ENCODE data around the gene RNF157.

Gene RNF157
- 9.2 to 89.1 (median 20.8) reads per million in 9 experiments for total RNA-seq

DNA sequence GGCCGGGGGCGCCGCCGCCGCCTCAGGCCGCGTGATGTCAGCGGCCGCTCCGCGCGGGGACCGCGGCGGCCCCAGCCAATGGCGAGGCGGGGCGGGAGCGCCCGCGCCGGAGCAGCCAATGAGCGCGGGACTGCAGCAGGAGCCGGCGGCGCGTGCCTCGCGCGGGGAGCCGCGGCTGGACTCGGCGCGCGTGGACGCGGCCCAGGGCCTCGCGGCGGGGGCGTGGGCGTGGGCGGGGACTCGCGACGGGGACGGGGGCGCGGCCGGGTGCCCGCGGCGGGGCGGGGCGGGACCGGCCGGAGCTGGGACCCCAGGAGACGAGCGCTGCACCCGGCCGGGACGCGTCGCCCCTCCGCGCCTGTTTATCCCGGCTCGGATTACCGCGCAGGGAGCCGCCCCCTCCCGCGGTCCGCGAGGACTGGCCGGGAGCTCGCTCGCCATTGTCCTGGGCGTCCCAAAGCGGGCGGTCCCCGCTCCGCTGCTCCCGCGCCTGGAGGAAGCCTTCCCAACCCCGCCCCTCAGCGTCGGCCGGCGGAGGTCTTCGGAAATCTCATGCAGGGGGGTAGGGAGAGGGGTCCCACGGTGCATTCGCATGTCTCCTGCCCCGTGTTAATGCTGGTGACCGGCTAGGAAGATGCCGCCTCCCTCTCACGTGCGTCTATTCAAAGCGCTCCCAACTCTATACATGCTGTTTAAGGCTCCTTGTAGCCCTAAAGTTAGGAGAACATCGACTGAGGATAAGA is at the start of gene RNF157:
Gene RNF157, minus strand, starts transcription at position 33 of the 743 bp plus-strand sequence. CDS start 253 bp downstream, outside the sequence.
- DNase-seq (peak; percentile 46 to 64 (median 56)), ATAC-seq (replicated peaks) (peak; percentile 89)
- Mint-ChIP-seq H3K9me3 (no peaks in the 10 kb centered on the region), H3K27me3 (no peaks in the 10 kb centered on the region), H3K36me3 (ENCODE audit: insufficient read depth) (peaks cover 14% of the 10 kb centered on the region), H3K4me3 (peak within 1 kb of the TSS; percentile 90 to 91), H3K4me1 (ENCODE audit: low read depth in 2 of 2) (peaks cover 13 to 20% of the 10 kb centered on the region in 2 donors), H3K27ac (peak within 1 kb of the TSS; percentile 83 to 85)

DNA sequence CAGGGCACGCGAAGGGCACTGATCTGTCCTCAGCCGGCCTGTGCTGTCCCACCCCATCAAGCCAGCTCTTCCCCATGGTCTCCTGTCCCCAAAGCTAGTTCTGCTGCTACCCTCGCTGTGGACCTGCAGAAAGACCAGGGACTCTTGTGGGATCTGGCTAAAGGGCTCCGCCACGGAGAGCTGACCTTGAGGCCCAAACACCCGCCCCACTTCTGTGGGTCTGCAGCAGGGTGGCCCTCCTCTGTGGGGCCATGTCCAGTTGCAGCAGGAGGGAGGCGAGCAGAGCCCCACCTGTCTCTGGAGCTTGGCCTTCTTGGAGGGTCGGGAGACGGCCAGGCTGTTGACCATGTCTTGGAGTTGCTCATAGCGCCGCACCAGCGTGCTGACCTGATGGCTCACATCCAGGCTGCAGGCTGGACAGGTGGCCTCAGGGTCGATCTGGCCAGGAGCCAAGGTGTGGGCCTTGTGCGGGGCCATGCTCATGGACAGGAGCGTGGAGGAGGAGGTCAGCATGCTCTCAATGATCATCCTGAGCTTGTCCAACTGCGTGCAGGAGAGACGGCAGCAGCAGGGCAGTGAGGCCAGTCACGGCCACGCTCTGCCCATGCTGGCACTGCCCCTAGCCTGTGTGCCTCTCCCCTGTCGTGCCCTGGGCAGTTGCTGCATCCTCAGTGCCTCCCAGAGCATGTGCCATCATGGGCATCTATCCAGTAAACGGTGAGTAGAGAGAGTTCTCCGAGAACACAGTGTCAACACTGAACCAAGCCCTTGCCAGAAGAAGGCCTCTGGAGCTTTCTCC is 41.5 kb upstream of the RNF157 start:
- Mint-ChIP-seq H3K27ac (no peak overlapping the region), H3K27me3 (no peaks in the 10 kb centered on the region), H3K4me3 (no peak overlapping the region), H3K9me3 (no peaks in the 10 kb centered on the region), H3K36me3 (ENCODE audit: insufficient read depth) (peaks cover 8% of the 10 kb centered on the region), H3K4me1 (ENCODE audit: low read depth in 2 of 2) (peaks cover 0 to 2% of the 10 kb centered on the region in 2 donors)
- ATAC-seq (replicated peaks) (no peak), DNase-seq (no peak)

DNA sequence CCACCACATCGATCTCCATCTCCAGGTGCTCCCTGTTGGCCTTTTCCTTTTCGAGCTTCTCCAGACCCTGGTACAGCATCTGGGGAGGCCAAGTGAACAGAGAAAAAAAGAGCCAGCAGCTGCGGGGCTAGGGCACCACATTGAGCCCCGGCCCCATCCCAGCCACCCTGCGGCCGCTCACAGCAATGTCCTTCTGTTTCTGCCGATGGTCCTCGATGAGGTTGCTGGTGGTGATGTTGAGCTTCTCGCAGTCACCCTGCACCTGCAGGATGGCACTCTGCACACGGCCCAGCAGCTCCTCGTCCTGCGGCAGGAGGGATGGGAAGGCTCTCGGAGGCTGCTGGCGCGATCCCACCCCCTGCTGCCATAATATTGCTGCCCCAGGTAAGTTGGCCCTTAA is 40.4 kb upstream of the RNF157 start:
- H3K27me3 Mint-ChIP-seq: no peaks in the 10 kb centered on the region
- no peak overlapping the region for H3K27ac Mint-ChIP-seq
- peaks cover 10% of the 10 kb centered on the region for H3K36me3 Mint-ChIP-seq (ENCODE audit: insufficient read depth)

GRCh38 chr17:76279742-76280287 is 39.5 kb upstream of the RNF157 start:
- Mint-ChIP-seq H3K27ac (no peak overlapping the region), H3K36me3 (ENCODE audit: insufficient read depth) (peaks cover 16% of the 10 kb centered on the region), H3K4me1 (ENCODE audit: low read depth in 2 of 2) (peaks cover 0 to 3% of the 10 kb centered on the region in 2 donors), H3K27me3 (no peaks in the 10 kb centered on the region), H3K4me3 (no peak overlapping the region), H3K9me3 (no peaks in the 10 kb centered on the region)
- ATAC-seq (replicated peaks): no peak
- no peak for DNase-seq

More for the DNA sequence above, 40.4 kb upstream of the RNF157 start:
- H3K9me3 Mint-ChIP-seq: no peaks in the 10 kb centered on the region
- no peak overlapping the region for H3K4me3 Mint-ChIP-seq
- no peak for ATAC-seq (replicated peaks)
- no peak for DNase-seq
- peaks cover 0 to 2% of the 10 kb centered on the region in 2 donors for H3K4me1 Mint-ChIP-seq (ENCODE audit: low read depth in 2 of 2)

GRCh38 chr17:76278952-76279741 is 38.9 kb upstream of the RNF157 start:
- Mint-ChIP-seq H3K27me3 (no peaks in the 10 kb centered on the region), H3K4me3 (no peak overlapping the region), H3K27ac (no peak overlapping the region), H3K36me3 (ENCODE audit: insufficient read depth) (peaks cover 16% of the 10 kb centered on the region), H3K4me1 (ENCODE audit: low read depth in 2 of 2) (peaks cover 0 to 5% of the 10 kb centered on the region in 2 donors), H3K9me3 (no peaks in the 10 kb centered on the region)
- peak; percentile 83 to 85 (median 84) for DNase-seq
- ATAC-seq (replicated peaks): peak; percentile 93

DNA sequence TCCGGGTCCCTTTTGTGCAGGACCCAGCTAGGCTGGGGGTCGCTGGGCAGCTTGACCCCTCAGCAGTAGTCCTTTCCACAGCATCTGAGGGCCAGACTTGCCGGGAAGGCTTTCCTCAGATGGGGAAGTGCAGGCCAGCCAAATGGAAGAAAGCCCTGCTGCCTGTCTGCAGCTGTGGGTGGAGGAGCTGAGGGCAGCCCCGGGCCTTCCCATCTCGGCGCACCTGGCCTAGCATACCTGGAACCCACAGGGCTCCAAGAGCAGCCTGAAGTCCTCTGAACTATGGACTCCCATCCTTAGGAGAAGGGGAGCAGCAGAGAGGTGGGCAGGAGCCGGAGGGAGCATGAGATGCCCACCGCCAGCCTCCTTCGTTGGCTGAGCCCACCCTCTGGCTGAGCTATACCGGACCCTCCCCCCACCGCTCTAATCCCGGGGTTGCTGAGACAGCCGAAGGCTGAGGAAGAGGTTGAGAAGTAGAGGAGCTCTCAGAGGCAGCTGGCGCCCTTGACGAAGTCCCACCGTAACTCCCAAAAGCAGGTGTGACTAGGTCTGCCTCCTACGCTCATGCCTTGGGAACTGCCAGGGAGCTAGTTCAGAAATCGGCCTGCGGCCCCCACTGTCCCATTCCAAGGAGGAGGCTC is 38.1 kb upstream of the RNF157 start:
- Mint-ChIP-seq H3K4me1 (ENCODE audit: low read depth in 2 of 2) (peaks cover 0 to 8% of the 10 kb centered on the region in 2 donors), H3K27me3 (no peaks in the 10 kb centered on the region), H3K36me3 (ENCODE audit: insufficient read depth) (peaks cover 19% of the 10 kb centered on the region), H3K27ac (peak overlapping the region in 1 of 2 donors; percentile 0), H3K9me3 (no peaks in the 10 kb centered on the region), H3K4me3 (no peak overlapping the region)
- no peak for DNase-seq
- ATAC-seq (replicated peaks): no peak

GRCh38 chr17:76277300-76278267 is 37.3 kb upstream of the RNF157 start:
- no peaks in the 10 kb centered on the region for H3K27me3 Mint-ChIP-seq
- H3K36me3 Mint-ChIP-seq (ENCODE audit: insufficient read depth): peaks cover 27% of the 10 kb centered on the region
- ATAC-seq (replicated peaks) (no peak), DNase-seq (no peak)
- peaks cover 0 to 16% of the 10 kb centered on the region in 2 donors for H3K4me1 Mint-ChIP-seq (ENCODE audit: low read depth in 2 of 2)
- no peak overlapping the region for H3K4me3 Mint-ChIP-seq
- peak overlapping the region in 1 of 2 donors; percentile 69 for H3K27ac Mint-ChIP-seq
- H3K9me3 Mint-ChIP-seq: no peaks in the 10 kb centered on the region

DNA sequence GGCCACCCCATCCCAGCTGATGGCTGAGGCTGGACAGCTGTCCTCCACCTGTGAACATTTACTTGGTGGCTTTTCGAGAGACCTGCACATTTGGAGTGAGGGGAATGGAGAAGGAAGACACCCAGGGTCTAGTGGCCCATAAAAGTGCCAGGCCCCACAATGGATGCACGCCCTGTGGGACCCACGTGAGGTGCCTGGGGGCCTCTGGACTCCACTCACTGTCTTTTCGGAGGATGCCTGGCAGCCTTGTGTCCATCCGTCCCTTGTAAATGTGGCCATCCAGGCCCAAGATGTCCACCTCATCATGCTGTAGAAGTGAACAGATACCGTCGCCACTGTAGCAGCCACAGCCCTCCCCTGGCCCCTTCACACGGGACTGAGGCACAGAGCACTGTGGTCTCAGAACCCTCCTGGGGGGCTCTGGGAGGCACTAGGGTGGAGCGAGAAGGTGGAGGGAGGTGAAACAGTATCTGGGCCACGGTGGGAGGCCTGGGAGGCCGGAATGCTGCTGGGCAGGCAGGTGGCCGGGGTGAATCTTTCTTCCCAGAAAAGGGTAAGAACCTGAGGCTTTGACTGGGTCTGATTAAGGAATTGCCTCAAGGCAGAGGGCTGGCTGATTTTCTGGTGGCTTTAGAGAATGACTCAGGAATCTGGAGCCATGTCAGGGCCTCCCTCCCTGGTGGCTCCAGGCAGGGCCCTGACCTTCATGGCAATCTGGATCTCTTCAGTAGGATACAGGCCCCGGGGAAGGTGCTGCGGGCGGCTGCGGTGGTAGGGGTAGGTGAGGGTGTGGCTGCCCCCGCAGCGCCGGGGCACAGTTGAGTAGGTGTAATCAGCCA is 36.4 kb upstream of the RNF157 start:
- Mint-ChIP-seq H3K9me3 (no peaks in the 10 kb centered on the region), H3K4me1 (ENCODE audit: low read depth in 2 of 2) (peaks cover 5 to 22% of the 10 kb centered on the region in 2 donors), H3K36me3 (ENCODE audit: insufficient read depth) (peaks cover 36% of the 10 kb centered on the region), H3K4me3 (no peak overlapping the region), H3K27ac (peak overlapping the region; percentile 55 to 69), H3K27me3 (no peaks in the 10 kb centered on the region)
- ATAC-seq (replicated peaks) (no peak), DNase-seq (no peak)

DNA sequence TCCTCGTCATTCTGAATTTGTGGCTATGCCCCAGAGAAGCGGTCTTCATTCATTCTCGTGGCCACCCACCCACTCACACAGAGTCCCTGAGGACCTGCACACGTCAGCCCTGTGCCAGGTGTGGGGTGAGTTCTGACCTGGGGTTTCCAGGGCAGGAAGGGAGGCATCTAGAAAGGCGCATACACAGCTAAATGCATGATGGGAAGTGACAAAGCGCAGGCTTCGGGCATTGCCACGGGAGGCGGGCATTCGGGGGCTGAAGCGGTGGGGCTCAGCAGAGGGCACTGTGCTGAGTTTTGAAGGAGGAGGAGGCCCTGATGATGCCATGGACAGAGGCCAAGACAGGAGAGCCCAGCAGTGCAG is 35.8 kb upstream of the RNF157 start:
- Mint-ChIP-seq H3K27me3 (no peaks in the 10 kb centered on the region), H3K36me3 (ENCODE audit: insufficient read depth) (peaks cover 43% of the 10 kb centered on the region), H3K27ac (no peak overlapping the region), H3K4me3 (no peak overlapping the region), H3K9me3 (no peaks in the 10 kb centered on the region), H3K4me1 (ENCODE audit: low read depth in 2 of 2) (peaks cover 11 to 24% of the 10 kb centered on the region in 2 donors)
- no peak for DNase-seq
- no peak for ATAC-seq (replicated peaks)

GRCh38 chr17:76275382-76276068 is 35.2 kb upstream of the RNF157 start:
- ATAC-seq (replicated peaks): no peak

More at GRCh38 chr17:76275382-76276068, 35.2 kb upstream of the RNF157 start:
- Mint-ChIP-seq H3K4me3 (no peak overlapping the region), H3K27me3 (no peaks in the 10 kb centered on the region), H3K4me1 (ENCODE audit: low read depth in 2 of 2) (peaks cover 16 to 26% of the 10 kb centered on the region in 2 donors), H3K27ac (no peak overlapping the region), H3K9me3 (no peaks in the 10 kb centered on the region), H3K36me3 (ENCODE audit: insufficient read depth) (peaks cover 48% of the 10 kb centered on the region)
- no peak for DNase-seq

All from effector memory CD8-positive, alpha-beta T cell (primary cell).